Skeletal muscle tissue (tissue), 4 donors: ENCODE results near the gene ROBO1. TPM values are rescaled to one million over a fixed set of nuclear protein-coding genes. Genes with fewer than 3 reads are reported as not detected.

ENCODE experiments used
- H3K27ac ChIP-seq: one replicate; pipeline ENCODE4 v1.7.0; 2013; ENCODE audit warnings: mild to moderate bottlenecking, low read depth, low read length, inconsistent platforms
- H3K27me3 ChIP-seq, 3 donors: one replicate each; pipeline ENCODE4 v1.7.0; 2013; ENCODE audit warnings: low read length in 3 of 3; ENCODE audit not compliant: control insufficient read depth in 3 of 3, insufficient read depth in 3 of 3
- H3K36me3 ChIP-seq, 3 donors: one replicate each; pipeline ENCODE4 v1.7.0; 2013; ENCODE audit warnings: low read length in 3 of 3; ENCODE audit not compliant: control insufficient read depth in 3 of 3, insufficient read depth in 3 of 3
- H3K4me1 ChIP-seq, 3 donors: one replicate each; pipeline ENCODE4 v1.7.0; 2013; ENCODE audit warnings: low read length in 3 of 3, mild to moderate bottlenecking in 3 of 3; ENCODE audit not compliant: control insufficient read depth in 3 of 3, insufficient read depth in 3 of 3
- H3K4me3 ChIP-seq, 3 donors: one replicate each; pipeline ENCODE4 v1.7.0; 2013; ENCODE audit warnings: low read length in 3 of 3
- H3K9ac ChIP-seq, 3 donors: one replicate each; pipeline ENCODE4 v1.7.0; 2013; ENCODE audit warnings: low read length in 3 of 3, mild to moderate bottlenecking in 3 of 3, moderate library complexity in 2 of 3, low read depth in 1 of 3
- H3K9me3 ChIP-seq, 3 donors: one replicate each; pipeline ENCODE4 v1.7.0; 2013; ENCODE audit warnings: low read length in 3 of 3; ENCODE audit not compliant: control insufficient read depth in 3 of 3
- total RNA-seq: library from RNA; depleted of rRNA; stranded (reverse); fragments of >200 nt; gene quantifications from one replicate; pipeline ENCODE4 v1.2.3, GENCODE V29; 2014
- donor health status: Osteomylitis.

The ROBO1 gene
- total RNA-seq, 1 donor from 2014 or later: 20.4 TPM

DNA sequence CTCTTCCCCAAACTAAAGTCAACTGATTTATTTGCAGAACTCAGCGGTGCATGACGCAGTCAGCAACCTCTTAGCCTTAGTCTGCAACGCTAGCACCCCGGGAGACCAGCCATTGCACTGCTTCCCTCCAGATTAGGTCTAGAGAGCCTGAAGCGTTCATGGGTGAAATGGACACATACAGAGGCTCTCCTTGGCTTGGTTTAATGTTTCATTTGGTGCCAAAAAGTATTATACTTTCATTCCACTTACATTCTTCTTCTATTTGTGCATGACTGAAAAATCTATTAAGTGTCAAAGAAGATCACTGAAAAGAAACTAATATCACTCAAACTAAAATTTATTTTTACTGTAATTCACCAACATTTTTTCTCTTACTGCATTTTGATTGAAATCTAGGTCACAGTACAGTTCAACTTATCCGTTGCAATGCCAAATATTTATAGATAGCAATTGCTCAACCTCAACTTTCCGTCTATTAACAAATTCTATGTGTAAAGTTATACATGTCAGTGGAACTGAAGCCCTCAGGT is 116.2 kb downstream of the ROBO1 start:
- Histone ChIP-seq H3K27ac (no peak overlapping the region), H3K36me3 (no peaks in the 10 kb centered on the region), H3K9ac (no peak overlapping the region), H3K4me3 (no peak overlapping the region), H3K27me3 (no peaks in the 10 kb centered on the region), H3K9me3 (no peaks in the 10 kb centered on the region), H3K4me1 (no peaks in the 10 kb centered on the region)

DNA sequence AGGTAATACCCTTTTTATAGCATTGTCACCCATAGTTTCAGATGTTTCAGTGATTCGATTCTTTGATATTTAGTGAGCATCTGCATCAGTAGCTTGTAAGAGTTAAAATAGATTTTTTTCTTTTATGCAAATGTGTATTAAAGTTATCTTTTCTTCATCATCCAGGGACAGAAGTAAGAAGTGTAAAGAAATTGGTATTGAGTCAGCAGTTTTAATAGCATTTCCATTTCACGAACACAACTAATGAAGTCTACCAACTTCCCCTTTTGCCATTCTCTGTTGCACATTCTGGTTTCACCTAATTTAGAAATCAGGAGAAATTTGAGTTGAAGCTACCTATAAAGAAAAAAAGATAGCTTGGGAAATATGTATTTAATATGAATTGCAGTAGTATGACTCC is 127.9 kb downstream of the ROBO1 start:
- Histone ChIP-seq H3K9ac (no peak overlapping the region), H3K36me3 (no peaks in the 10 kb centered on the region), H3K27me3 (no peaks in the 10 kb centered on the region), H3K27ac (no peak overlapping the region), H3K9me3 (no peaks in the 10 kb centered on the region), H3K4me1 (no peaks in the 10 kb centered on the region), H3K4me3 (no peak overlapping the region)

DNA sequence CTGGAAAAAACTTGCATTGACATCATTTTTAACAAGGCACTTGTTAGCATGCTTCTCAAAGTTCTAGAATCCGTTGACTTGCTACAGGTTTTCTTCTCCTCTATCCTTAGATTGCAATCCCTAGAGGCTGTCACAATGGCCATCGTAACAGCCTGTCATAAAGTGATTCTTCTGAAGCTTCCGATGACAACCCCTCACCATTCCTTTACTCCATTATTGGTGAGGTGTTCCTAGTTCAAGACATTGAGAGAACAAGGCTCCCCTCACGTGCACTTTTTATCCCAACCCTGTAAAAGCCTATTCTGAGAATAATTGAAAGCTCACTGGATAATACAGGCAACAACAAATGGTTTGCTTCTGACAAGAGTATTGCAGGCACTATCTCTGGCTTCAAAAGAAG is 131.4 kb downstream of the ROBO1 start:
- no peaks in the 10 kb centered on the region for H3K4me1 ChIP-seq
- no peak overlapping the region for H3K9ac ChIP-seq
- H3K27ac ChIP-seq: no peak overlapping the region
- H3K36me3 ChIP-seq: no peaks in the 10 kb centered on the region
- no peaks in the 10 kb centered on the region for H3K9me3 ChIP-seq
- no peak overlapping the region for H3K4me3 ChIP-seq
- no peaks in the 10 kb centered on the region for H3K27me3 ChIP-seq

DNA sequence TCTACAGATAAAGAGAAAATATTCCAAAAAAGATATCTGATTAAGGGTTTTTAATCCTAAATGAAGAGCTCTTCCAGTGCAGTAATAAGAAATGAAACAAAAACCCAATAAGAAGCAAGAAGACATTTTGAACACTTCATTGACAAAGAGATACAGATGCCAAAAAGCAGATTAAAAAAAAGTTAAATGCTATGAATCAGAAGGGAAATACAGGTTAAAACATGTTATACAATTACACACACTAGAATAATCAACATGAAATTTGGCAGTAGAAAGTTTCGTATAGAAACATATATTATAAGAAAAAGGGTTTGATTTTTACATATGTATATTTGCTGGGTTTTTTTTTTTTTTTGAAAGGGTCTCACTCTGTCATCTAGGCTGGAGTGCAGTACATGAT is 135.0 kb downstream of the ROBO1 start:
- no peak overlapping the region for H3K9ac ChIP-seq
- H3K4me3 ChIP-seq: no peak overlapping the region
- H3K27me3 ChIP-seq: no peaks in the 10 kb centered on the region
- H3K4me1 ChIP-seq: no peaks in the 10 kb centered on the region
- no peak overlapping the region for H3K27ac ChIP-seq
- no peaks in the 10 kb centered on the region for H3K36me3 ChIP-seq
- H3K9me3 ChIP-seq: no peaks in the 10 kb centered on the region

DNA sequence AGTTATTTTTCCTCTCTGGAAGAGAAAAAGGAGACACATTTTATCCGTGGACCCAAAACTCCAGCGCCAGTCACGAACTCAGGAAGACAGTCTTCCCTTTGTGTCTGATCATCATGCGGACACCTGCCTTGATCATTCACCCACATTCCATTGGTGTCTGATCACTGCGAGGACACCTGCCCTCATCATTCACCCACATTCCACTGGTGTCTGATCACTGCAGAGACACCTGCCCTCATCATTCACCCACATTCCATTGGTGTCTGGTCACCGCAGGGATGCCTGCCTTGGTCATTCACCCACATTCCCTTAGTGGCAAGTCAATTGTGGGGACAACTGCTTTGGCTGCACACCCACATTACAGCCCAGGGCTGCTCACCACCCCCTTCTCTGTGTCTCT is 148.9 kb downstream of the ROBO1 start:
- Histone ChIP-seq H3K9ac (no peak overlapping the region), H3K4me1 (no peaks in the 10 kb centered on the region), H3K4me3 (no peak overlapping the region), H3K9me3 (peaks cover 4 to 6% (median 4%) of the 10 kb centered on the region in 3 donors), H3K27ac (no peak overlapping the region), H3K36me3 (no peaks in the 10 kb centered on the region), H3K27me3 (no peaks in the 10 kb centered on the region)

DNA sequence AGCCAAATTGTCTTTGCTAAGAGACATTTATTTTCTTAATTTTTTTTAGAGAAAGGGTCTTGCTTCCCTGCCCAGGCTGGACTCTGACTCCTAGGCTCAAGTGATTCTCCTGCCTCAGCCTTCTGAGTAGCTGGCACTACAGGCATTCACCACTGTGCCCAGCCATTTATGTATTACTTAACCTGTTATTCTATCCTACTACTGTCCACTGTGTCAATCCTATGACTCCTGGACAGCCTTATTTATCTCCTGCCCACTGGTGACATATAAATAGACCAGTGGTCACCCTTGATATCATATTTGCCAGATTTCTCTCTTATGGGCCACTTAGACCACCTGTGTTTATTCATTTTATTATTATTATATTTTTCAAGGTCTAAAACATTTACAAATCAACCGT is 161.4 kb downstream of the ROBO1 start:
- no peaks in the 10 kb centered on the region for H3K4me1 ChIP-seq
- H3K27ac ChIP-seq: no peak overlapping the region
- H3K9me3 ChIP-seq: no peaks in the 10 kb centered on the region
- H3K36me3 ChIP-seq: no peaks in the 10 kb centered on the region
- H3K4me3 ChIP-seq: no peak overlapping the region
- H3K27me3 ChIP-seq: no peaks in the 10 kb centered on the region
- H3K9ac ChIP-seq: no peak overlapping the region

DNA sequence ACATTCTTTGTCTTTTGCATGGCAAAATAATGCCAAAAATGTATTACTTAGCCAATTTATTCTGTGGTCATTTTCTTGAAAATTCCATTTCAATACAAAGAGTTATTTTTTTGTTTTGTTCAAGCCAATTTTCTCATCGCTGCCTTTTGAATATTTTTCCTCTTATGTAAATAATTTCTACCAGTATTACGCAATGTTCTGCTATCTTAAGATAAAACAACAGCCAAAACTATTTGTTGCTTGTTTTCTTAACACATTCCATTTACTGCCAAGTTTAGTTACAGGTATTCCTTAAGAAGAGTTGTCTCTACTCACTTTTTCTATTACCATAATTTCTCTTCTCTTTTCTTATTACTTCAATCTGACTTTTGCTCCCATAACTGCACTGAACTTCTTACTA is 163.1 kb downstream of the ROBO1 start:
- Histone ChIP-seq H3K9me3 (no peaks in the 10 kb centered on the region), H3K36me3 (no peaks in the 10 kb centered on the region), H3K9ac (no peak overlapping the region), H3K27ac (no peak overlapping the region), H3K4me1 (no peaks in the 10 kb centered on the region), H3K27me3 (no peaks in the 10 kb centered on the region), H3K4me3 (no peak overlapping the region)

DNA sequence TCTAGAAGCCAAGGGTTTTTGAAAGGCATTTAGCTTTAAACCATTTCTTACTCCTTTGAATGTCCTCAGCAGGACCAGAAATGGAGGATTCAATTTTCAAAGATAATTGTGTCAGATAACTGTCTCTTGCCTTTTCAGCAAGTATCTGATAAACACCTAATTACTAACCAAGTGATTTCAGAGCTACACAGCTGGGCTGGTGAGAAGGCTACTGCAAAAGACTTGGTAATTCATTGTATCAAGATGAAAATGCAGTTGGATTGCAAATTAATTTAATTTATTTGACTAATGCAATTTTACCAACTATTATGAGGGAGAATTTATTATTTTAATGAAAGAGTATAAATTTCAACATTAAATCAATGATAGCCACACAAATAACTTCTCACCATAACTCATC is 165.4 kb downstream of the ROBO1 start:
- Histone ChIP-seq H3K27ac (no peak overlapping the region), H3K9me3 (no peaks in the 10 kb centered on the region), H3K4me3 (no peak overlapping the region), H3K9ac (no peak overlapping the region), H3K36me3 (no peaks in the 10 kb centered on the region), H3K27me3 (no peaks in the 10 kb centered on the region), H3K4me1 (no peaks in the 10 kb centered on the region)

DNA sequence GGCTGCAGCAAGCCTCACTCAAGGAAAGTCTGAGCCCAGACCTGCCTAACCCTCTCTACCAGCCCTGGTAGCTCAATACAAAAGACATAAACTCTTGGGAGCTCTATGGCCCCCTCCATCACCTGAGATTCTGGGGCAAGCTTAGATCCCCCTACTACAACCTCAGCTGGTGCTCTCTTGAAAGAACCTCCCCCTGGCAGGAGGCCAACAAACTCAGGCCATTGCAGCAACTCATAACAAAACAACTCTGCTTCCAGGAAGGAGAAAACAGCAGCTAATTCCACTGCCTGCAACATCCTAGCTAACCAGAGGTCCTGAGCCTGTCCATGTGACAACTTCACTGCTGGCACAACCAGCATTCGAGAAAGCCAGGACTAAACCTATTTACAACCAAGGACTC is 169.2 kb downstream of the ROBO1 start:
- H3K27ac ChIP-seq: no peak overlapping the region
- H3K4me1 ChIP-seq: no peaks in the 10 kb centered on the region
- H3K27me3 ChIP-seq: no peaks in the 10 kb centered on the region
- no peak overlapping the region for H3K4me3 ChIP-seq
- H3K36me3 ChIP-seq: no peaks in the 10 kb centered on the region
- H3K9me3 ChIP-seq: no peaks in the 10 kb centered on the region
- no peak overlapping the region for H3K9ac ChIP-seq

DNA sequence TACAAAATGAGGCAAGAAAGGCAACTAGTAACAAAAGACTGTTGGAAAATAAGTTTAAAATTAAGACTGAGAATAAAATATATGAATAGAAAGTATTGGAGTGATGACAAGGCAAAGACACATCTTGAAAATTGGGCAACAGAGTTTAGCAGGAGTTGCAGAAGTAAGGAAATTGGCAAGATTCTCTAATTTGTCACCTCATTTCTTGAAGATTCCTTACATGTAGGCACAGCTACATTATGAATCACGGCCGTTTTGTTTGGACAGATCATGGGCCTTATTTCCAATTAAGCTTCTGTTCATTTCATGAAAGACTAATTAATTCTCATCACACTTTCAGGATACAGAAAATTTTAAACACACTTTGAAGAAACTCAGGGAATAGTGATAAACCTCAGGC is 170.1 kb downstream of the ROBO1 start:
- Histone ChIP-seq H3K4me3 (no peak overlapping the region), H3K4me1 (no peaks in the 10 kb centered on the region), H3K27ac (no peak overlapping the region), H3K27me3 (no peaks in the 10 kb centered on the region), H3K9me3 (no peaks in the 10 kb centered on the region), H3K9ac (no peak overlapping the region), H3K36me3 (no peaks in the 10 kb centered on the region)

DNA sequence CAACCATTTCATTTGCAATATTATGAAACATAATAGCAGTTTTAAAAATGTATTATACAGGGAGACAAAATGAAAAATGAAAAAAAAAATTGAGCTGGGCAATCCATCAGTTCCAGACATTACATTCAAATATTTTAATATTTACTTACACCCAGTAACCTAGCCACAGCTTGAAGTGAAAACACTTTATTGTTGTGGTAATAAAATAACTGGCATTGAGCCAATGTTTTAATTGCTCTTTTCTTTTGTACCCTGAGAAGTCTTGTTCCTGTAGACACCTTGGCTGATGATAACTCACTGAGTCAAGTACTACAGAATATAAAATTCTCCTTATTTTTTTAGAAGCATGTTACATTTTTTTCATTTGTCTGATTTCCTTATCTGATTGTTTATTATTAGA is 180.6 kb downstream of the ROBO1 start:
- no peaks in the 10 kb centered on the region for H3K9me3 ChIP-seq
- no peak overlapping the region for H3K27ac ChIP-seq
- no peak overlapping the region for H3K9ac ChIP-seq
- no peaks in the 10 kb centered on the region for H3K36me3 ChIP-seq
- H3K27me3 ChIP-seq: no peaks in the 10 kb centered on the region
- H3K4me3 ChIP-seq: no peak overlapping the region
- no peaks in the 10 kb centered on the region for H3K4me1 ChIP-seq
